MM.1S (cell line): ENCODE data around the gene FADS3.

Source experiments
- DNase-seq: peaks from one replicate; pipeline ENCODE4 v3.0.0-alpha.2; 2015
- H2AFZ ChIP-seq: fragments of 300-600 bp; sonication (generic); 2 replicates; pipeline ENCODE4 v1.6.0; 2016; ENCODE audit warnings: antibody characterized with exemption, low read length
- H3F3A ChIP-seq: fragments of 300-600 bp; sonication (generic); 2 replicates; pipeline ENCODE4 v1.6.1; 2016; ENCODE audit warnings: mild to moderate bottlenecking, antibody characterized with exemption, low read length, moderate library complexity, mixed read lengths; ENCODE audit not compliant: insufficient read depth
- H3K27ac ChIP-seq: fragments of 300-600 bp; sonication (generic); 2 replicates; pipeline ENCODE4 v1.5.1; 2016; ENCODE audit warnings: mild to moderate bottlenecking, low read length
- H3K27me3 ChIP-seq: fragments of 300-600 bp; sonication (generic); replicated peaks from 2 replicates; pipeline ENCODE4 v1.6.0; 2016; ENCODE audit warnings: low read length; ENCODE audit not compliant: insufficient read depth
- H3K36me3 ChIP-seq: fragments of 300-600 bp; sonication (generic); replicated peaks from 2 replicates; pipeline ENCODE4 v1.6.1; 2016; ENCODE audit warnings: mild to moderate bottlenecking, low read length, mixed read lengths; ENCODE audit not compliant: insufficient read depth
- H3K4me1 ChIP-seq: fragments of 300-600 bp; sonication (generic); 2 replicates; pipeline ENCODE4 v1.6.1; 2016; ENCODE audit warnings: low read length, mixed read lengths
- H3K4me2 ChIP-seq: fragments of 300-600 bp; sonication (generic); 2 replicates; pipeline ENCODE4 v1.6.0; 2016; ENCODE audit warnings: low read depth, low read length
- H3K4me3 ChIP-seq: fragments of 300-600 bp; sonication (generic); 2 replicates; pipeline ENCODE4 v1.5.1; 2016; ENCODE audit warnings: low read length, mixed read lengths
- H3K79me2 ChIP-seq: fragments of 300-600 bp; sonication (generic); 2 replicates; pipeline ENCODE4 v1.6.1; 2016; ENCODE audit warnings: mixed run types, low read length, mixed read lengths
- H3K9ac ChIP-seq: fragments of 300-600 bp; sonication (generic); 2 replicates; pipeline ENCODE4 v1.6.1; 2016; ENCODE audit warnings: low read length, mixed read lengths
- H3K9me2 ChIP-seq: fragments of 300-600 bp; sonication (generic); replicated peaks from 2 replicates; pipeline ENCODE4 v1.6.1; 2016; ENCODE audit warnings: mild to moderate bottlenecking, low read length, mixed read lengths; ENCODE audit not compliant: insufficient read depth
- H3K9me3 ChIP-seq: fragments of 300-600 bp; sonication (generic); replicated peaks from 2 replicates; pipeline ENCODE4 v1.6.1; 2016; ENCODE audit warnings: mild to moderate bottlenecking, low read length, mixed read lengths; ENCODE audit not compliant: insufficient read depth
- H4K20me1 ChIP-seq: fragments of 300-600 bp; sonication (generic); 2 replicates; pipeline ENCODE4 v1.6.1; 2016; ENCODE audit warnings: mild to moderate bottlenecking, low read length, moderate library complexity, mixed read lengths; ENCODE audit not compliant: insufficient read depth
- CTCF ChIP-seq: fragments of 300-600 bp; sonication (generic); IDR thresholded peaks from 2 replicates; pipeline ENCODE4 v1.5.1; 2016; ENCODE audit warnings: antibody characterized with exemption, low read length, mixed read lengths
- EZH2 ChIP-seq: fragments of 300-600 bp; sonication (generic); optimal IDR thresholded peaks from 2 replicates; pipeline ENCODE3; 2017; ENCODE audit warnings: low read depth, mild to moderate bottlenecking, antibody characterized with exemption, low read length, mixed read lengths
- EZH2phosphoT487 ChIP-seq: fragments of 300-600 bp; sonication (generic); IDR thresholded peaks from 2 replicates; pipeline ENCODE4 v1.6.1; 2018; ENCODE audit warnings: antibody characterized with exemption, low read length

FADS3 gene

GRCh38 chr11:61919705-61920631 is 28.6 kb upstream of the FADS3 start:
- Histone ChIP-seq H3K4me3 (no peak overlapping the region), H2AFZ (no peak overlapping the region), H3K4me1 (peaks cover 4% of the 10 kb centered on the region; the same call in 1 of the 2 replicates), H3K9me3 (no peaks in the 10 kb centered on the region), H3K9me2 (no peaks in the 10 kb centered on the region), H3K9ac (no peak overlapping the region), H3K79me2 (no peaks in the 10 kb centered on the region), H4K20me1 (no peaks in the 10 kb centered on the region), H3K27me3 (peaks cover 42% of the 10 kb centered on the region), H3K36me3 (no peaks in the 10 kb centered on the region), H3K27ac (no peak overlapping the region), H3F3A (no peaks in the 10 kb centered on the region), H3K4me2 (no peak overlapping the region)
- no peak for DNase-seq
- no peak for TF ChIP-seq EZH2phosphoT487
- TF ChIP-seq CTCF: no peak
- no peak for TF ChIP-seq EZH2

- Histone ChIP-seq H4K20me1 (no peaks in the 10 kb centered on the region), H3F3A (no peaks in the 10 kb centered on the region), H3K9me2 (no peaks in the 10 kb centered on the region), H3K9ac (no peak overlapping the region), H3K79me2 (no peaks in the 10 kb centered on the region), H3K4me3 (no peak overlapping the region), H3K4me2 (no peak overlapping the region), H2AFZ (no peak overlapping the region), H3K4me1 (peaks cover 4% of the 10 kb centered on the region; the same call in 1 of the 2 replicates), H3K27me3 (peaks cover 44% of the 10 kb centered on the region), H3K9me3 (no peaks in the 10 kb centered on the region), H3K36me3 (no peaks in the 10 kb centered on the region), H3K27ac (no peak overlapping the region)
- no peak for DNase-seq
- TF ChIP-seq EZH2 (no peak), CTCF (no peak), EZH2phosphoT487 (no peak)
Observed at GRCh38 chr11:61918938-61919704, 27.8 kb upstream of the FADS3 start.

- Histone ChIP-seq H3F3A (no peaks in the 10 kb centered on the region), H3K9me2 (no peaks in the 10 kb centered on the region), H3K9me3 (no peaks in the 10 kb centered on the region), H3K9ac (no peak overlapping the region), H4K20me1 (no peaks in the 10 kb centered on the region), H3K27ac (no peak overlapping the region), H3K79me2 (no peaks in the 10 kb centered on the region), H3K4me1 (peaks cover 4% of the 10 kb centered on the region; the same call in 1 of the 2 replicates), H3K36me3 (no peaks in the 10 kb centered on the region), H3K4me3 (no peak overlapping the region), H3K4me2 (no peak overlapping the region), H2AFZ (no peak overlapping the region), H3K27me3 (peaks cover 50% of the 10 kb centered on the region)
- DNase-seq: no peak
- TF ChIP-seq CTCF: no peak
- no peak for TF ChIP-seq EZH2phosphoT487
- TF ChIP-seq EZH2: no peak
Observed at GRCh38 chr11:61918251-61918937, 27.0 kb upstream of the FADS3 start.
